ENCODE results near the gene AP4M1.
"Not testable (repeated sequence)": the region's sequence is repeated elsewhere in the genome, so short reads cannot be mapped to it uniquely, and the experiment has no call there.

DNA sequence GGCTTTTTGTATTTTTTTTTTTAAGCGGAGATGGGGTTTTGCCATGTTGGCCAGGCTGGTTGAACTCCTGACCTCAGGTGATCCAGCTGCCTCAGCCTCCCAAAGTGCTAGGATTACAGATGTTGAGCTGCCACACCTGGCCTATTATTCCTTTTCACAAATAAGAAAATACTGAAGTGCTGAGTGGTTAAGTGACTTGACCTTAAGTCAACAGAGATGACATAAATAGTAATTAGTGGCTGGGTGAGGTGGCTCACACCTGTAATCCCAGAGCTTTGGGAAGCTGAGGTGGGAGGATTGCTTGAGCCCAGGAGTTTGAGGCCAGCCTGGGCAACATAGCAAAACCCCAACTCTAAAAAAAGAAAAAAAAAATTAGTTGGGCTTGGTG is 28.8 kb downstream of the AP4M1 start:
- not testable (repeated sequence) for TF ChIP-seq POLR2A (IDR thresholded peaks at IDR 0.05)
- TF ChIP-seq, protein P1, sequence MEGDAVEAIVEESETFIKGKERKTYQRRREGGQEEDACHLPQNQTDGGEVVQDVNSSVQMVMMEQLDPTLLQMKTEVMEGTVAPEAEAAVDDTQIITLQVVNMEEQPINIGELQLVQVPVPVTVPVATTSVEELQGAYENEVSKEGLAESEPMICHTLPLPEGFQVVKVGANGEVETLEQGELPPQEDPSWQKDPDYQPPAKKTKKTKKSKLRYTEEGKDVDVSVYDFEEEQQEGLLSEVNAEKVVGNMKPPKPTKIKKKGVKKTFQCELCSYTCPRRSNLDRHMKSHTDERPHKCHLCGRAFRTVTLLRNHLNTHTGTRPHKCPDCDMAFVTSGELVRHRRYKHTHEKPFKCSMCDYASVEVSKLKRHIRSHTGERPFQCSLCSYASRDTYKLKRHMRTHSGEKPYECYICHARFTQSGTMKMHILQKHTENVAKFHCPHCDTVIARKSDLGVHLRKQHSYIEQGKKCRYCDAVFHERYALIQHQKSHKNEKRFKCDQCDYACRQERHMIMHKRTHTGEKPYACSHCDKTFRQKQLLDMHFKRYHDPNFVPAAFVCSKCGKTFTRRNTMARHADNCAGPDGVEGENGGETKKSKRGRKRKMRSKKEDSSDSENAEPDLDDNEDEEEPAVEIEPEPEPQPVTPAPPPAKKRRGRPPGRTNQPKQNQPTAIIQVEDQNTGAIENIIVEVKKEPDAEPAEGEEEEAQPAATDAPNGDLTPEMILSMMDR (IDR thresholded peaks at IDR 0.05), result not testable (repeated sequence)

Measured in uterus (tissue), 2 donors.